ENCODE data around the gene FHOD3. TPM values are rescaled to one million over a fixed set of nuclear protein-coding genes. Genes with fewer than 3 reads are reported as not detected.

FHOD3 gene
- total and polyA plus RNA-seq, 4 donors = 0.57 to 1.3 (median 1.2) TPM; not detected in 1

DNA sequence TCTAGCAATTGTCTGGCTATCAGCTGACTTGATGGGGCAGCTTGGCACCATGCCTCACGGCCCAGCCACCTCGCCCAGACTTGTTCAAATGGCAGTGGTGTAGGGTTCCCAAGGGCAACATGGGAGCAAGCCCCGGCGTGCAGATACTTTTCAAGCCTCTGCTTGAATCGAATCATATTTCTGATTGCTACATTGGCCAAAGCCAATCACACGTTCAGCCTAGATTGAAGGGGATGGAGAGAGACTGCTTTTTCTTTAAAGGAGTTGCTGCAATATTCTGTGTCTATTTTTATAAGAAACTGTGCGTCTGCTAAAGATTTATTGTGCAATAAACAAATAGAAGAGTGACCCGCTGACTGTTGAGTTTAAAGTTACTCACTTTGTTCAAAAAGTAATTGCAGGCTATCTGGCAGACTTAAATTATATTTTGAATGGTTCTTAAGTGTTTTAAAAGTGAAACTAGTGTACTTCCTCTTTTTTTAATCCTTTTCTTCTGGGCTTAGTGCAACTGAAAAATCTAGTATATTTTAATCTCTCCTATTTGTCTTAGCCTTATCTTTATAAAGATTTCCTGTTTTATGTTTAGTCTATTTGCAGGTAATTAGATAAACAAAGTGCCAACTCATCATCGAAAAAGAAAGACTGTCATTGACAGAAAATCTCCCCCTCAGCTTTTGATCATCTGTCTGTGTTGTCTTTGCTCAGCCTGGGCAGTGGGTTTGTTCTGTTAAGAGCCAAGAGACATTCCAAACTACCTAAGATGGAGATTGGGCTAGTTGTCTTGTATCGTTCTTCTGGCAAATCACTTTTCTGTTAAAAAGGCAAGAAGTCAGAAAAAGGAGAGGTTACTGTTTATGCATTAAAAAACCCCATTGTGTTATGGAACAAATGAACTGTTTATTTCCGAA lies 375.2 kb downstream of the FHOD3 start:
- peaks cover 0 to under 1% (median 0%) of the 10 kb centered on the region in 4 donors for H3K27me3 ChIP-seq (ENCODE audit: control insufficient read depth in 4 of 4, insufficient read depth in 4 of 4, low read length in 3 of 4)
- no peaks in the 10 kb centered on the region for H3K36me3 ChIP-seq (ENCODE audit: control insufficient read depth in 4 of 4, insufficient read depth in 3 of 4, low read depth in 1 of 4, low read length in 3 of 4)
- WGBS = 39% methylated on average over 11 of the region's 11 CpGs
- peak in 1 of 2 donors; percentile 14 for TF ChIP-seq HNF4A (conservative IDR thresholded peaks at IDR 0.05)
- TF ChIP-seq, protein P1, sequence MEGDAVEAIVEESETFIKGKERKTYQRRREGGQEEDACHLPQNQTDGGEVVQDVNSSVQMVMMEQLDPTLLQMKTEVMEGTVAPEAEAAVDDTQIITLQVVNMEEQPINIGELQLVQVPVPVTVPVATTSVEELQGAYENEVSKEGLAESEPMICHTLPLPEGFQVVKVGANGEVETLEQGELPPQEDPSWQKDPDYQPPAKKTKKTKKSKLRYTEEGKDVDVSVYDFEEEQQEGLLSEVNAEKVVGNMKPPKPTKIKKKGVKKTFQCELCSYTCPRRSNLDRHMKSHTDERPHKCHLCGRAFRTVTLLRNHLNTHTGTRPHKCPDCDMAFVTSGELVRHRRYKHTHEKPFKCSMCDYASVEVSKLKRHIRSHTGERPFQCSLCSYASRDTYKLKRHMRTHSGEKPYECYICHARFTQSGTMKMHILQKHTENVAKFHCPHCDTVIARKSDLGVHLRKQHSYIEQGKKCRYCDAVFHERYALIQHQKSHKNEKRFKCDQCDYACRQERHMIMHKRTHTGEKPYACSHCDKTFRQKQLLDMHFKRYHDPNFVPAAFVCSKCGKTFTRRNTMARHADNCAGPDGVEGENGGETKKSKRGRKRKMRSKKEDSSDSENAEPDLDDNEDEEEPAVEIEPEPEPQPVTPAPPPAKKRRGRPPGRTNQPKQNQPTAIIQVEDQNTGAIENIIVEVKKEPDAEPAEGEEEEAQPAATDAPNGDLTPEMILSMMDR (IDR thresholded peaks at IDR 0.05; ENCODE audit: low read depth, low read length, missing input control) = no peak
- H3K4me1 ChIP-seq (ENCODE audit: control insufficient read depth in 4 of 4, insufficient read depth in 4 of 4, low read length in 3 of 4) = peaks cover 0 to 10% (median 3%) of the 10 kb centered on the region in 4 donors
- H3K9me3 ChIP-seq (ENCODE audit: control insufficient read depth in 4 of 4, low read length in 3 of 4) = peaks cover 0 to 3% (median 1%) of the 10 kb centered on the region in 4 donors
- no peak for DNase-seq (ENCODE audit: low spot score)
- no peak overlapping the region for H3K9ac ChIP-seq (ENCODE audit: low read depth in 1 of 2, low read length in 2 of 2)
- no peak overlapping the region for H3K4me3 ChIP-seq (ENCODE audit: low read depth in 1 of 3, low read length in 3 of 3)
- no peak overlapping the region for H3K27ac ChIP-seq (ENCODE audit: low read depth in 1 of 2, low read length in 2 of 2)

DNA sequence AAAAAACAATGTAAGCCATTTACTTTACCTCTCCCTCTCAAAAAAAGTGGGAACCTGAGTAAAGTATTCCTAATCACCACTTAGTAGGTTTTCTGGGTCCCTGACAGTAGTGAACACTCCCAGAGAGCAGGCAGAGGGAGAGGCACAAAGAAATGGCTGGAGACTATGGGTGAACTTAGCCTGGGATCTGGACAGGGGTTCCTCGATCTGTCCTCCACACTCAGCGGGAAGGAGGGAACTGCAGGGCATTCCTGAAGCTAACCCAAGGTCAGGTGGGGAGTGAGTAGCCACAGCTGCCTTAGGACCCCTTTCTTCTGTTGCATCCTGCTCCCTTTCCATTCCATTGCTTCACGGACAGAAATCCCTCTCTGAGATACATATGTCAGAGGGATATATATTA lies 375.9 kb downstream of the FHOD3 start:
- no peak overlapping the region for H3K9ac ChIP-seq (ENCODE audit: low read depth in 1 of 2, low read length in 2 of 2)
- no peaks in the 10 kb centered on the region for H3K27me3 ChIP-seq (ENCODE audit: control insufficient read depth in 4 of 4, insufficient read depth in 4 of 4, low read length in 3 of 4)
- H3K4me1 ChIP-seq (ENCODE audit: control insufficient read depth in 4 of 4, insufficient read depth in 4 of 4, low read length in 3 of 4) = peaks cover 0 to 10% (median 3%) of the 10 kb centered on the region in 4 donors
- WGBS = 90% methylated on average over 3 of the region's 3 CpGs
- H3K9me3 ChIP-seq (ENCODE audit: control insufficient read depth in 4 of 4, low read length in 3 of 4) = peaks cover 0 to 3% (median 1%) of the 10 kb centered on the region in 4 donors
- TF ChIP-seq GABPA (IDR thresholded peaks at IDR 0.05 in 1 of 2, conservative IDR thresholded peaks at IDR 0.05 in 1 of 2) (no peak), RAD21 (IDR thresholded peaks at IDR 0.05) (no peak)
- H3K27ac ChIP-seq (ENCODE audit: low read depth in 1 of 2, low read length in 2 of 2) = no peak overlapping the region
- no peak overlapping the region for H3K4me3 ChIP-seq (ENCODE audit: low read depth in 1 of 3, low read length in 3 of 3)
- no peak for DNase-seq (ENCODE audit: low spot score)
- no peaks in the 10 kb centered on the region for H3K36me3 ChIP-seq (ENCODE audit: control insufficient read depth in 4 of 4, insufficient read depth in 3 of 4, low read depth in 1 of 4, low read length in 3 of 4)

DNA sequence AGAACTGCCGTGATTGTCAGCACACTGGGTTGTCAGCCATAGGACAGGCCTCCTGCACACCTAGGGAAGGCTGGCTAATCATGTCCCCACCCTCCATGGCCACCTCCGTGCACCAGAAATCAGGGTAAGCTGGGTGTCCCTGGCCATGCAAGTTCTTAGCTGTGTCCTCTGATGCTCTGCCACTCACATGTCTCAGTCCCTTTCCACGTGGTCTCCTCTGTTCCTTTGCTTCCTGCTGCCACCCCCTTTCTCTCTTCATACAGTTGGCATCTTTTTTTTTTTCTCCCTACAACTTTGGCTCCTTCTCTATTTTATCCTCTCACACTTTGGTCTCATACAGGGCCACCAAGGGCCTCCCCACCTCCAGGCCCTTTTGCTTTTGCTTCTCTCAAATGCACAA lies 377.6 kb downstream of the FHOD3 start:
- Histone ChIP-seq H3K36me3 (ENCODE audit: control insufficient read depth in 4 of 4, insufficient read depth in 3 of 4, low read depth in 1 of 4, low read length in 3 of 4) (no peaks in the 10 kb centered on the region), H3K27me3 (ENCODE audit: control insufficient read depth in 4 of 4, insufficient read depth in 4 of 4, low read length in 3 of 4) (no peaks in the 10 kb centered on the region), H3K4me3 (ENCODE audit: low read depth in 1 of 3, low read length in 3 of 3) (no peak overlapping the region), H3K9ac (ENCODE audit: low read depth in 1 of 2, low read length in 2 of 2) (no peak overlapping the region), H3K9me3 (ENCODE audit: control insufficient read depth in 4 of 4, low read length in 3 of 4) (peaks cover 0 to 3% (median 1%) of the 10 kb centered on the region in 4 donors), H3K4me1 (ENCODE audit: control insufficient read depth in 4 of 4, insufficient read depth in 4 of 4, low read length in 3 of 4) (peaks cover 0 to 10% (median 3%) of the 10 kb centered on the region in 4 donors), H3K27ac (ENCODE audit: low read depth in 1 of 2, low read length in 2 of 2) (no peak overlapping the region)
- WGBS = 90% methylated on average over 3 of the region's 3 CpGs
- TF ChIP-seq FOXA1 (IDR thresholded peaks at IDR 0.05) = no peak
- TF ChIP-seq JUND (IDR thresholded peaks at IDR 0.05) = no peak
- TF ChIP-seq NR2F2 (IDR thresholded peaks at IDR 0.05) = no peak
- no peak for TF ChIP-seq TAF1 (conservative IDR thresholded peaks at IDR 0.05)
- TF ChIP-seq, protein P2, sequence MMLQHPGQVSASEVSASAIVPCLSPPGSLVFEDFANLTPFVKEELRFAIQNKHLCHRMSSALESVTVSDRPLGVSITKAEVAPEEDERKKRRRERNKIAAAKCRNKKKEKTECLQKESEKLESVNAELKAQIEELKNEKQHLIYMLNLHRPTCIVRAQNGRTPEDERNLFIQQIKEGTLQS (IDR thresholded peaks at IDR 0.05) = no peak
- TF ChIP-seq RXRA (IDR thresholded peaks at IDR 0.05) = no peak
- TF ChIP-seq, protein P3, sequence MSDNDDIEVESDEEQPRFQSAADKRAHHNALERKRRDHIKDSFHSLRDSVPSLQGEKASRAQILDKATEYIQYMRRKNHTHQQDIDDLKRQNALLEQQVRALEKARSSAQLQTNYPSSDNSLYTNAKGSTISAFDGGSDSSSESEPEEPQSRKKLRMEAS (IDR thresholded peaks at IDR 0.05) = no peak
- TF ChIP-seq, protein P1 (IDR thresholded peaks at IDR 0.05; ENCODE audit: low read depth, low read length, missing input control) = no peak
- TF ChIP-seq RAD21 (IDR thresholded peaks at IDR 0.05) = no peak
- TF ChIP-seq HNF4G (IDR thresholded peaks at IDR 0.05) = no peak
- TF ChIP-seq FOXA2 (IDR thresholded peaks at IDR 0.05) = no peak
- TF ChIP-seq SP1 (IDR thresholded peaks at IDR 0.05) = no peak
- no peak for TF ChIP-seq HNF4A (conservative IDR thresholded peaks at IDR 0.05)
- TF ChIP-seq, protein P4, sequence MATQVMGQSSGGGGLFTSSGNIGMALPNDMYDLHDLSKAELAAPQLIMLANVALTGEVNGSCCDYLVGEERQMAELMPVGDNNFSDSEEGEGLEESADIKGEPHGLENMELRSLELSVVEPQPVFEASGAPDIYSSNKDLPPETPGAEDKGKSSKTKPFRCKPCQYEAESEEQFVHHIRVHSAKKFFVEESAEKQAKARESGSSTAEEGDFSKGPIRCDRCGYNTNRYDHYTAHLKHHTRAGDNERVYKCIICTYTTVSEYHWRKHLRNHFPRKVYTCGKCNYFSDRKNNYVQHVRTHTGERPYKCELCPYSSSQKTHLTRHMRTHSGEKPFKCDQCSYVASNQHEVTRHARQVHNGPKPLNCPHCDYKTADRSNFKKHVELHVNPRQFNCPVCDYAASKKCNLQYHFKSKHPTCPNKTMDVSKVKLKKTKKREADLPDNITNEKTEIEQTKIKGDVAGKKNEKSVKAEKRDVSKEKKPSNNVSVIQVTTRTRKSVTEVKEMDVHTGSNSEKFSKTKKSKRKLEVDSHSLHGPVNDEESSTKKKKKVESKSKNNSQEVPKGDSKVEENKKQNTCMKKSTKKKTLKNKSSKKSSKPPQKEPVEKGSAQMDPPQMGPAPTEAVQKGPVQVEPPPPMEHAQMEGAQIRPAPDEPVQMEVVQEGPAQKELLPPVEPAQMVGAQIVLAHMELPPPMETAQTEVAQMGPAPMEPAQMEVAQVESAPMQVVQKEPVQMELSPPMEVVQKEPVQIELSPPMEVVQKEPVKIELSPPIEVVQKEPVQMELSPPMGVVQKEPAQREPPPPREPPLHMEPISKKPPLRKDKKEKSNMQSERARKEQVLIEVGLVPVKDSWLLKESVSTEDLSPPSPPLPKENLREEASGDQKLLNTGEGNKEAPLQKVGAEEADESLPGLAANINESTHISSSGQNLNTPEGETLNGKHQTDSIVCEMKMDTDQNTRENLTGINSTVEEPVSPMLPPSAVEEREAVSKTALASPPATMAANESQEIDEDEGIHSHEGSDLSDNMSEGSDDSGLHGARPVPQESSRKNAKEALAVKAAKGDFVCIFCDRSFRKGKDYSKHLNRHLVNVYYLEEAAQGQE (IDR thresholded peaks at IDR 0.05) = no peak
- no peak for TF ChIP-seq EGR1 (IDR thresholded peaks at IDR 0.05; ENCODE audit: low read depth in 2 of 2)
- TF ChIP-seq GABPA (IDR thresholded peaks at IDR 0.05 in 1 of 2, conservative IDR thresholded peaks at IDR 0.05 in 1 of 2) = no peak
- no peak for DNase-seq (ENCODE audit: low spot score)
